OCI-LY1 (cell line): ENCODE measurements around the gene SSC5D.

Experiments
- H2AFZ ChIP-seq: fragments of 200-600 bp; sonication (generic), shearing (Covaris generic); 2 replicates; pipeline ENCODE4 v1.6.0; 2014; ENCODE audit warnings: antibody characterized with exemption, mild to moderate bottlenecking, low read length
- H3F3A ChIP-seq: fragments of 200-600 bp; sonication (generic), shearing (Covaris generic); 2 replicates; pipeline ENCODE4 v1.6.0; 2014; ENCODE audit warnings: mild to moderate bottlenecking, antibody characterized with exemption, low read length, moderate library complexity; ENCODE audit not compliant: insufficient read depth
- H3K27ac ChIP-seq: fragments of 200-600 bp; sonication (generic); 2 replicates; pipeline ENCODE4 v1.5.1; 2014; ENCODE audit warnings: low read length, mixed run types, mild to moderate bottlenecking, low read depth; ENCODE audit not compliant: poor library complexity, severe bottlenecking
- H3K27me3 ChIP-seq: fragments of 200-600 bp; sonication (generic); 2 replicates; pipeline ENCODE4 v1.6.0; 2014; ENCODE audit warnings: antibody characterized with exemption, mild to moderate bottlenecking, low read length, moderate library complexity; ENCODE audit not compliant: insufficient read depth
- H3K36me3 ChIP-seq: fragments of 200-600 bp; sonication (generic); 2 replicates; pipeline ENCODE4 v1.6.1; 2014; ENCODE audit warnings: mild to moderate bottlenecking, antibody characterized with exemption, low read length, moderate library complexity, mixed read lengths; ENCODE audit not compliant: insufficient read depth
- H3K4me1 ChIP-seq: fragments of 200-600 bp; sonication (generic); 2 replicates; pipeline ENCODE4 v1.5.1; 2014; ENCODE audit warnings: mild to moderate bottlenecking, low read length, moderate library complexity; ENCODE audit not compliant: insufficient read depth, severe bottlenecking
- H3K4me2 ChIP-seq: fragments of 200-600 bp; sonication (generic), shearing (Covaris generic); 2 replicates; pipeline ENCODE4 v1.6.1; 2014; ENCODE audit warnings: low read length
- H3K4me3 ChIP-seq: fragments of 200-600 bp; sonication (generic); 2 replicates; pipeline ENCODE4 v1.5.1; 2014; ENCODE audit warnings: low read length, low read depth, mild to moderate bottlenecking, mixed read lengths; ENCODE audit not compliant: poor library complexity, severe bottlenecking
- H3K79me2 ChIP-seq: fragments of 200-600 bp; shearing (Covaris generic); 2 replicates; pipeline ENCODE4 v1.6.1; 2016; ENCODE audit warnings: mixed run types, low read length, mixed read lengths; ENCODE audit not compliant: insufficient read depth
- H3K9ac ChIP-seq: fragments of 200-600 bp; sonication (generic), shearing (Covaris generic); 2 replicates; pipeline ENCODE4 v1.6.1; 2014; ENCODE audit warnings: mild to moderate bottlenecking, low read length, mixed read lengths
- H3K9me2 ChIP-seq: fragments of 200-600 bp; sonication (generic), shearing (Covaris generic); 2 replicates; pipeline ENCODE4 v1.6.1; 2014; ENCODE audit warnings: low read depth, mild to moderate bottlenecking, low read length, mixed read lengths
- H3K9me3 ChIP-seq: fragments of 200-600 bp; shearing (Covaris generic); 2 replicates; pipeline ENCODE4 v1.6.1; 2014; ENCODE audit warnings: low read length, mixed read lengths
- H4K20me1 ChIP-seq: fragments of 200-600 bp; sonication (generic), shearing (Covaris generic); 2 replicates; pipeline ENCODE4 v1.6.0; 2016; ENCODE audit warnings: mild to moderate bottlenecking, low read length; ENCODE audit not compliant: insufficient read depth
- EZH2 ChIP-seq: fragments of 200-600 bp; sonication (generic), shearing (Covaris generic); IDR thresholded peaks from 2 replicates; pipeline ENCODE4 v1.8.0; 2017; ENCODE audit warnings: borderline replicate concordance, mixed run types, mild to moderate bottlenecking, antibody characterized with exemption, low read length, moderate library complexity, mixed read lengths
- TF ChIP-seq, protein P1 (sequence below): fragments of 200-600 bp; sonication (generic), shearing (Covaris generic); IDR thresholded peaks from 2 replicates; pipeline ENCODE4 v1.5.1; 2017; ENCODE audit warnings: mild to moderate bottlenecking, antibody characterized with exemption, low read length, moderate library complexity, mixed read lengths

The SSC5D gene

DNA sequence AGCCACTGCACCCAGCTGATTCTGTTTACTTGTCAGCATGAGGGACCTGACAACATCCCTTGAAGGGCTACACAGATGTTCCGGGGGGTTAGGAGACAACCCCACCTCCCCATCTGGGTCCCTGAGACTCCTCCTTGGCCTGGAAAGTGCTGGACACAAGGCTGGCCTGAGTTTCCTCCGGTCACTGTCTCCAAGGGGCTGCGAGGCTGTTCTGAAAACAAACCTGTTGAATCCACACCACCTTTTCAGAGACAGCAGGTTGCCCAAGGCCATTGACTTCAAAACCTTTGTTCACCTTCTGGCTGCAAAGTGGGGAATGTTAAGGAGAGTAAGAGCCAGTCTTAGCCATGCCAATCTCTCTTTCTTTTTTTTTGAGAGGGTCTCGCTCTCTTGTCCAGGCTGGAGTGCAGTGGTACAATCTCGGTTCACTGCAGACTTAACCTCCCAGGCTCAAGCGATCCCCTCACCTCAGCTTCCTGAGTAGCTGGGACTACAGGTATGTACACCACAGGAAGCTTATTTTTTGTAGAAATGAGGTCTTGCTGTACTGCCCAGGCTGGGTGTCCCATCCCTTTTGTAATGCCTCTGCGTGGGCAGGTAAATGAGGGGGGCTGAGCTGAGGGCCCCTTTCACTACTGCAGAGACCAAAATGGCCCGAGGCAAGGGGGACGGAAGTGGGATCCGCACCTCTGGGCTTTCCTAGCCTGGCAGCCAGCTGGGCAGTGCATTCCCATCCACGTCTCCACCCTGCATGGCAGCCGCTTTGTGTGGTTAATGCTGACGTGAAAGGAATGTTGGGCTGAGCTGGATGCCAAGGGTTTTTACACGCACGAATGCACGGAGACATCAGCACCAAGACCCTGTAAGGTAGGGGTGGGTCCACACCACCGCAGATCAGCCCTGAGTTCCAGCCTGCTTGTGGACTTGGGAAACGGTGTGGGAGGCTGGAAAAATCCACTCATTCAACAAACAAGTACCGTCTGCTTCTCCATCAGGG is 13.7 kb upstream of the SSC5D start:
- TF ChIP-seq, protein P1, sequence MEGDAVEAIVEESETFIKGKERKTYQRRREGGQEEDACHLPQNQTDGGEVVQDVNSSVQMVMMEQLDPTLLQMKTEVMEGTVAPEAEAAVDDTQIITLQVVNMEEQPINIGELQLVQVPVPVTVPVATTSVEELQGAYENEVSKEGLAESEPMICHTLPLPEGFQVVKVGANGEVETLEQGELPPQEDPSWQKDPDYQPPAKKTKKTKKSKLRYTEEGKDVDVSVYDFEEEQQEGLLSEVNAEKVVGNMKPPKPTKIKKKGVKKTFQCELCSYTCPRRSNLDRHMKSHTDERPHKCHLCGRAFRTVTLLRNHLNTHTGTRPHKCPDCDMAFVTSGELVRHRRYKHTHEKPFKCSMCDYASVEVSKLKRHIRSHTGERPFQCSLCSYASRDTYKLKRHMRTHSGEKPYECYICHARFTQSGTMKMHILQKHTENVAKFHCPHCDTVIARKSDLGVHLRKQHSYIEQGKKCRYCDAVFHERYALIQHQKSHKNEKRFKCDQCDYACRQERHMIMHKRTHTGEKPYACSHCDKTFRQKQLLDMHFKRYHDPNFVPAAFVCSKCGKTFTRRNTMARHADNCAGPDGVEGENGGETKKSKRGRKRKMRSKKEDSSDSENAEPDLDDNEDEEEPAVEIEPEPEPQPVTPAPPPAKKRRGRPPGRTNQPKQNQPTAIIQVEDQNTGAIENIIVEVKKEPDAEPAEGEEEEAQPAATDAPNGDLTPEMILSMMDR = no peak
- no peak for TF ChIP-seq EZH2
- no peaks in the 10 kb centered on the region for H3K9me3 ChIP-seq
- peaks cover 17% of the 10 kb centered on the region for H3K4me1 ChIP-seq
- no peaks in the 10 kb centered on the region for H4K20me1 ChIP-seq
- no peaks in the 10 kb centered on the region for H3K9me2 ChIP-seq
- no peaks in the 10 kb centered on the region for H3K27me3 ChIP-seq
- no peaks in the 10 kb centered on the region for H3K36me3 ChIP-seq
- H3K4me3 ChIP-seq = no peak overlapping the region
- no peak overlapping the region for H3K27ac ChIP-seq
- no peaks in the 10 kb centered on the region for H3K79me2 ChIP-seq
- no peak overlapping the region for H3K4me2 ChIP-seq
- no peak overlapping the region for H3K9ac ChIP-seq
- no peak overlapping the region for H2AFZ ChIP-seq
- H3F3A ChIP-seq = no peaks in the 10 kb centered on the region

DNA sequence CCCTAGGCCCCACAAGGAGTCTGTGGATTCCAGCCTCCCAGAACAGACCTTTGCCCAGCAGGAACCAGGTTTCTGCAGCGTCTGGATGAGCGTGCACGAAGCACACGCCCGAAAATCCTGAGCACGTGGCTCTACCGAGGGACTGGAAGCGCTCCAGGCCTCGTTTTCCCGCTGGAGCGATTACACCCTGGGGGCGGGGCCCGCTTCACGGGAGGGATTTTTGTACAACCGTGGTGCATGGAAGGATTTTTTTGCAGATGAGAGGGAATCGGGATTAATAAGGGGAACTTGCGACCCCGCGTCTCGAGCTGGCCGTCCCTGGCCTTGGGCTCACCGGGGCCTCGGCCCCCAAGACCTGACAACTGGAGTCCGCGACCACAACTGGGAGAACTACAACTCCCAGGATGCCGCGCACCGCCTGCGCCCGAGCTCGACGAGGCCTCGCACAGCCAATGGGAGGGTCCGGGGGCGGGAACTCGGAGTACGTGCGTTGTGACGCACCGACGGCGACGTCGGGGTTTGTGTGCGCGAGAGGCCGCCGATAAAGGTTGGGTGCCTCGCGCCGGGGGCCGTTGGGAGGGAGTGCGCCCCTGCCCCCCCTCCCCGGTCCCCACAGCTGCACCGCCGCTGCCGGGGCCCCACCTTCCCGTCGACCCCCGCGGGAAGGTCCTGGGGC is 12.0 kb upstream of the SSC5D start, which contains the start of gene ZNF628:
Gene ZNF628 (plus strand): TSS at position 518 of the 676 bp plus-strand sequence. CDS start 3,294 bp downstream, outside the sequence.
- H3K79me2 ChIP-seq = no peaks in the 10 kb centered on the region
- H3K9me3 ChIP-seq = no peaks in the 10 kb centered on the region
- peak within 1 kb of the TSS; percentile 10 for H3K27ac ChIP-seq
- peak within 1 kb of the TSS; percentile 67 for H3K4me3 ChIP-seq
- peak within 1 kb of the TSS; percentile 73 for H3K4me2 ChIP-seq
- no peaks in the 10 kb centered on the region for H3K36me3 ChIP-seq
- peak within 1 kb of the TSS; percentile 74 for H3K9ac ChIP-seq
- H3K27me3 ChIP-seq = no peaks in the 10 kb centered on the region
- 0 out of 2 replicates have a peak within 1 kb of the TSS, but pooled peaks have one; percentile 7 for H2AFZ ChIP-seq
- TF ChIP-seq, protein P1 = no peak
- TF ChIP-seq EZH2 = no peak
- H3K9me2 ChIP-seq = no peaks in the 10 kb centered on the region
- no peaks in the 10 kb centered on the region for H4K20me1 ChIP-seq
- H3K4me1 ChIP-seq = peaks cover 17% of the 10 kb centered on the region
- no peaks in the 10 kb centered on the region for H3F3A ChIP-seq

DNA sequence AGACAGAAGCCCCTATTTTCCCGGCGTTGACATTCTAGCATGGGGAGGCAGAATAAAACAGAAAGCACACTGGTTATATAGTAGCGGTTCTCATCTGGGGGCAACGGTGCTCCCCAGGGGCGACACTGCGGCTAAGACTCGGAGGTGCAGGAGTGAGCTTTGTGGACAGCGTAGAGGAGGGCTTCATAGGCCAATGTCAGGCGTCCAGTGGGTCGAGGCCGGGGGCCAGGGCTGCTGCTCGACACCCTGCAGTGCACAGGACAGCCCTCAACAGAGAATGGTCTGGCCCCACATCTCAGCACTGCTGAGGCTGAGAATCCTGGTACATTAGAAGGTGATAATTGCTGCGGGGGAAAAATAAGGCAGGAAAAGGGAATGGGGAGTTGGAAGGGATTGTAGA is 10.3 kb upstream of the SSC5D start:
- no peaks in the 10 kb centered on the region for H3K36me3 ChIP-seq
- H2AFZ ChIP-seq = no peak overlapping the region
- H3K4me2 ChIP-seq = peak overlapping the region; percentile 60
- TF ChIP-seq, protein P1 = no peak
- TF ChIP-seq EZH2 = no peak
- no peaks in the 10 kb centered on the region for H3K9me2 ChIP-seq
- H3K9ac ChIP-seq = peak overlapping the region; percentile 50; the same call in 1 of the 2 replicates
- no peaks in the 10 kb centered on the region for H3F3A ChIP-seq
- H3K27ac ChIP-seq = no peak overlapping the region
- no peaks in the 10 kb centered on the region for H4K20me1 ChIP-seq
- no peaks in the 10 kb centered on the region for H3K79me2 ChIP-seq
- no peaks in the 10 kb centered on the region for H3K9me3 ChIP-seq
- H3K4me3 ChIP-seq = peak overlapping the region; percentile 67
- H3K27me3 ChIP-seq = no peaks in the 10 kb centered on the region
- peaks cover 17% of the 10 kb centered on the region for H3K4me1 ChIP-seq
